ENCODE measurements around the gene KANK3.

KANK3 gene

GRCh38 chr19:8366121-8366581 lies 23.1 kb upstream of the KANK3 start:
- Histone ChIP-seq H3K9ac (no peak overlapping the region), H3K9me3 (ENCODE audit: control insufficient read depth, low read length) (no peaks in the 10 kb centered on the region), H3K4me1 (peaks cover 18% of the 10 kb centered on the region), H2AFZ (no peak overlapping the region), H3K27me3 (ENCODE audit: control insufficient read depth, insufficient read depth, low read length) (no peaks in the 10 kb centered on the region), H3K27ac (no peak overlapping the region), H3K4me2 (ENCODE audit: low read length) (no peak overlapping the region), H3K4me3 (ENCODE audit: low read depth, low read length) (no peak overlapping the region), H3K36me3 (ENCODE audit: control insufficient read depth, insufficient read depth, low read length) (no peaks in the 10 kb centered on the region), H3K79me2 (peaks cover 2% of the 10 kb centered on the region)
- TF ChIP-seq CTCF (IDR thresholded peaks at IDR 0.05) = no peak

- Histone ChIP-seq H3K4me3 (ENCODE audit: low read depth, low read length) (peak within 1 kb of the TSS; percentile 62), H3K9ac (no peak within 1 kb of the TSS), H3K9me3 (ENCODE audit: control insufficient read depth, low read length) (no peaks in the 10 kb centered on the region), H3K4me2 (ENCODE audit: low read length) (peak within 1 kb of the TSS; percentile 80), H2AFZ (peak within 1 kb of the TSS; percentile 95), H3K4me1 (peaks cover 18% of the 10 kb centered on the region), H3K27me3 (ENCODE audit: control insufficient read depth, insufficient read depth, low read length) (no peaks in the 10 kb centered on the region), H3K36me3 (ENCODE audit: control insufficient read depth, insufficient read depth, low read length) (no peaks in the 10 kb centered on the region), H3K79me2 (no peaks in the 10 kb centered on the region), H3K27ac (peak within 1 kb of the TSS; percentile 82)
- peak; percentile 4 for TF ChIP-seq CTCF (IDR thresholded peaks at IDR 0.05)
These were observed 21.0 kb upstream of the KANK3 start, which contains the start of gene ANGPTL4 for GRCh38 chr19:8363803-8364771. Gene ANGPTL4, plus strand, starts transcription at chr19:8364155. Its CDS starts 167 bp downstream, at chr19:8364322.

- peak overlapping the region; percentile 82 for H3K27ac ChIP-seq
- no peaks in the 10 kb centered on the region for H3K27me3 ChIP-seq (ENCODE audit: control insufficient read depth, insufficient read depth, low read length)
- TF ChIP-seq CTCF (IDR thresholded peaks at IDR 0.05) = no peak
- H3K79me2 ChIP-seq = no peaks in the 10 kb centered on the region
- no peaks in the 10 kb centered on the region for H3K9me3 ChIP-seq (ENCODE audit: control insufficient read depth, low read length)
- H3K4me3 ChIP-seq (ENCODE audit: low read depth, low read length) = no peak overlapping the region
- peaks cover 12% of the 10 kb centered on the region for H3K4me1 ChIP-seq
- no peak overlapping the region for H3K9ac ChIP-seq
- no peaks in the 10 kb centered on the region for H3K36me3 ChIP-seq (ENCODE audit: control insufficient read depth, insufficient read depth, low read length)
- H3K4me2 ChIP-seq (ENCODE audit: low read length) = peak overlapping the region; percentile 63
- peak overlapping the region; percentile 51 for H2AFZ ChIP-seq
These were observed 19.1 kb upstream of the KANK3 start for GRCh38 chr19:8361921-8362793.

GRCh38 chr19:8360196-8360595 lies 17.1 kb upstream of the KANK3 start:
- Histone ChIP-seq H3K9ac (no peak overlapping the region), H3K27ac (no peak overlapping the region), H3K4me2 (ENCODE audit: low read length) (no peak overlapping the region), H3K79me2 (no peaks in the 10 kb centered on the region), H3K36me3 (ENCODE audit: control insufficient read depth, insufficient read depth, low read length) (no peaks in the 10 kb centered on the region), H3K9me3 (ENCODE audit: control insufficient read depth, low read length) (no peaks in the 10 kb centered on the region), H3K4me1 (peaks cover 7% of the 10 kb centered on the region), H2AFZ (no peak overlapping the region), H3K27me3 (ENCODE audit: control insufficient read depth, insufficient read depth, low read length) (no peaks in the 10 kb centered on the region), H3K4me3 (ENCODE audit: low read depth, low read length) (no peak overlapping the region)
- no peak for TF ChIP-seq CTCF (IDR thresholded peaks at IDR 0.05)

Data from parathyroid adenoma (tissue), 2 donors.